ENCODE data around the gene TRRAP.

DNA sequence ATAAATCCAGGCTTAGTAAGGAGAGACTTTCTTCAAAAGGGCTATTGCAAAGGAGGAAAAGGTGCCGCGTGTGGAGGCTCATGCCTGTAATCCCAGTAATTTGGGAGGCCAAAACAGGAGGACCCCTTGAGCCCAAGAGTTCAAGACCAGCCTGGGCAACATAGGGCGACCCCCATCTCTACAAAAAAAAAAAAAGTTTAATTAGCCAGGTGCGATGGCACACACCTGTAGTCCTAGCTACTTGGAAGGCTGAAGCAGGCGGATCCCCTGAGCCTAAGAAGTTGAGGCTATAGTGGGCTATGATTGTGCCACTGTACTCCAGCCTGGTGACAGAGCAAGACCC, 40.7 kb upstream of the TRRAP start:
- TF ChIP-seq, protein P1, sequence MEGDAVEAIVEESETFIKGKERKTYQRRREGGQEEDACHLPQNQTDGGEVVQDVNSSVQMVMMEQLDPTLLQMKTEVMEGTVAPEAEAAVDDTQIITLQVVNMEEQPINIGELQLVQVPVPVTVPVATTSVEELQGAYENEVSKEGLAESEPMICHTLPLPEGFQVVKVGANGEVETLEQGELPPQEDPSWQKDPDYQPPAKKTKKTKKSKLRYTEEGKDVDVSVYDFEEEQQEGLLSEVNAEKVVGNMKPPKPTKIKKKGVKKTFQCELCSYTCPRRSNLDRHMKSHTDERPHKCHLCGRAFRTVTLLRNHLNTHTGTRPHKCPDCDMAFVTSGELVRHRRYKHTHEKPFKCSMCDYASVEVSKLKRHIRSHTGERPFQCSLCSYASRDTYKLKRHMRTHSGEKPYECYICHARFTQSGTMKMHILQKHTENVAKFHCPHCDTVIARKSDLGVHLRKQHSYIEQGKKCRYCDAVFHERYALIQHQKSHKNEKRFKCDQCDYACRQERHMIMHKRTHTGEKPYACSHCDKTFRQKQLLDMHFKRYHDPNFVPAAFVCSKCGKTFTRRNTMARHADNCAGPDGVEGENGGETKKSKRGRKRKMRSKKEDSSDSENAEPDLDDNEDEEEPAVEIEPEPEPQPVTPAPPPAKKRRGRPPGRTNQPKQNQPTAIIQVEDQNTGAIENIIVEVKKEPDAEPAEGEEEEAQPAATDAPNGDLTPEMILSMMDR (IDR thresholded peaks at IDR 0.05) = no peak
- no peak for TF ChIP-seq POLR2A (IDR thresholded peaks at IDR 0.05)
- no peak for TF ChIP-seq EP300 (IDR thresholded peaks at IDR 0.05)
